NCI-H1417 treated with DMSO at 0.1 percent for 48 hours (cell line): Measurements from ENCODE around the gene EIF2D.
"Not testable (repeated sequence)": the region's sequence is repeated elsewhere in the genome, so short reads cannot be mapped to it uniquely, and the experiment has no call there.

Experiments used
- DNase-seq: peaks from one replicate; lab custom pipeline; 2025; lab: John Stamatoyannopoulos, UW

The EIF2D gene

GRCh38 chr1:206612129-206612876 is at the start of gene EIF2D:
Gene EIF2D (minus strand): TSS chr1:206612465. CDS start chr1:206612342, 123 bp downstream.
- DNase-seq = peak; percentile 65

GRCh38 chr1:206661161-206661820 is 49.0 kb upstream of the EIF2D start:
- DNase-seq = no peak

GRCh38 chr1:206660136-206660535 is 47.9 kb upstream of the EIF2D start:
- DNase-seq = no peak

- no peak for DNase-seq
These were observed 46.7 kb upstream of the EIF2D start for GRCh38 chr1:206658981-206659273.

- no peak for DNase-seq
These were observed 46.2 kb upstream of the EIF2D start for GRCh38 chr1:206658264-206658980.

- no peak for DNase-seq
These were observed 45.5 kb upstream of the EIF2D start for GRCh38 chr1:206657751-206658150.

GRCh38 chr1:206656936-206657335 is 44.7 kb upstream of the EIF2D start:
- DNase-seq = no peak

GRCh38 chr1:206655471-206655882 is 43.2 kb upstream of the EIF2D start:
- DNase-seq = no peak

GRCh38 chr1:206654828-206655227 is 42.6 kb upstream of the EIF2D start:
- DNase-seq = no peak

- no peak for DNase-seq
These were observed 41.6 kb upstream of the EIF2D start for GRCh38 chr1:206653715-206654459.

GRCh38 chr1:206651958-206652890 is 40.0 kb upstream of the EIF2D start:
- no peak for DNase-seq

GRCh38 chr1:206651014-206651413 is 38.7 kb upstream of the EIF2D start:
- no peak for DNase-seq

GRCh38 chr1:206649261-206649921 is 37.1 kb upstream of the EIF2D start:
- DNase-seq = no peak

GRCh38 chr1:206647224-206647623 is 35.0 kb upstream of the EIF2D start:
- no peak for DNase-seq

GRCh38 chr1:206646504-206646903 is 34.2 kb upstream of the EIF2D start:
- no peak for DNase-seq

- DNase-seq = no peak
These were observed 30.9 kb upstream of the EIF2D start for GRCh38 chr1:206643118-206643698.

GRCh38 chr1:206642074-206642473 is 29.8 kb upstream of the EIF2D start:
- not testable (repeated sequence) for DNase-seq

- DNase-seq = no peak
These were observed 25.3 kb upstream of the EIF2D start for GRCh38 chr1:206637605-206638004.

- DNase-seq = no peak
These were observed 24.4 kb upstream of the EIF2D start for GRCh38 chr1:206636671-206637070.

GRCh38 chr1:206635978-206636345 is 23.7 kb upstream of the EIF2D start:
- no peak for DNase-seq
